OCI-LY7 (cell line): Measurements from ENCODE around the gene GET4.

Source experiments
- EZH2phosphoT487 ChIP-seq: fragments of 200-600 bp; sonication (generic); IDR thresholded peaks from 2 replicates; pipeline ENCODE4 v1.6.1; 2018; ENCODE audit warnings: low read depth, borderline replicate concordance, mild to moderate bottlenecking, mixed run types, antibody characterized with exemption, low read length, moderate library complexity, mixed read lengths
- TF ChIP-seq, protein P1 (sequence below): fragments of 200-600 bp; sonication (generic); conservative IDR thresholded peaks from 2 replicates; pipeline ENCODE4 v1.5.1; 2014; ENCODE audit warnings: mild to moderate bottlenecking, antibody characterized with exemption, low read length, moderate library complexity, mixed read lengths

DNA sequence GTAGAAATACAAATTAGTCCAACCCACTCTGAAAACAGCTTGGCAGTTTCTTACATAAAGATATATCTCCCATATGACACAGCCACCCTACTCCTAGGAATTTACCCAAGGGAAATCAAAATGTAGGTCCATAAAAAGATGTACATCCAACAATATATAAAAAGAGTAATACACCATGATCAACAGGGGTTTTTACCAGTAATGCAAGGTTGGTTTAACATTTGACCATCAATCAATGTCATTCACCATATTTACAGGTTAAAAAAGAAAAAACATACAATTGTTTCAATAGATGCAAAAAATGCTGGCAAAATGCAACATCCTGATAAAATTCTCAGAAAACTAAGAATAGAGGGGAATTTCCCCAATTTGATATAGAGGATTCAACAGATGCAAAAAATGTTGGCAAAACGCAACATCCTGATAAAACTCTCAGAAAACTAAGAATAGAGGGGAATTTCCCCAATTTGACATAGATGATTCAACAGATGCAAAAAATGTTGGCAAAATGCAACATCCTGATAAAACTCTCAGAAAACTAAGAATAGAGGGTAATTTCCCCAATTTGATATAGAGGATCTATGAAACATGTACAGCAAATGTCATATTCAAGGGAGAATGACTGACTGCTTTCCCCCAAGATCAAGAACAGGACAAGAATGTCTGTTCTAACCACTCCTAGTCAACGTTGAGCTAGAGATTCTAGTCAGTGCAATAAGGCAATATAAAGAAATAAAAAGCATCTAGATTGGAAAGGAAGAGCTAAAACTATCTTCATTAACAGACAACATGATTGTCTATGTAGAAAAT lies 64.5 kb downstream of the GET4 start:
- TF ChIP-seq, protein P1, sequence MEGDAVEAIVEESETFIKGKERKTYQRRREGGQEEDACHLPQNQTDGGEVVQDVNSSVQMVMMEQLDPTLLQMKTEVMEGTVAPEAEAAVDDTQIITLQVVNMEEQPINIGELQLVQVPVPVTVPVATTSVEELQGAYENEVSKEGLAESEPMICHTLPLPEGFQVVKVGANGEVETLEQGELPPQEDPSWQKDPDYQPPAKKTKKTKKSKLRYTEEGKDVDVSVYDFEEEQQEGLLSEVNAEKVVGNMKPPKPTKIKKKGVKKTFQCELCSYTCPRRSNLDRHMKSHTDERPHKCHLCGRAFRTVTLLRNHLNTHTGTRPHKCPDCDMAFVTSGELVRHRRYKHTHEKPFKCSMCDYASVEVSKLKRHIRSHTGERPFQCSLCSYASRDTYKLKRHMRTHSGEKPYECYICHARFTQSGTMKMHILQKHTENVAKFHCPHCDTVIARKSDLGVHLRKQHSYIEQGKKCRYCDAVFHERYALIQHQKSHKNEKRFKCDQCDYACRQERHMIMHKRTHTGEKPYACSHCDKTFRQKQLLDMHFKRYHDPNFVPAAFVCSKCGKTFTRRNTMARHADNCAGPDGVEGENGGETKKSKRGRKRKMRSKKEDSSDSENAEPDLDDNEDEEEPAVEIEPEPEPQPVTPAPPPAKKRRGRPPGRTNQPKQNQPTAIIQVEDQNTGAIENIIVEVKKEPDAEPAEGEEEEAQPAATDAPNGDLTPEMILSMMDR: no peak
- no peak for TF ChIP-seq EZH2phosphoT487
